Effector memory CD4-positive, alpha-beta T cell (primary cell): ENCODE data around the gene ZNF891.

ENCODE experiments used
- DNase-seq, 3 donors: peaks; one replicate each; pipeline ENCODE4 v3.0.0-alpha.2; 2020
- H3K27ac ChIP-seq: 2 replicates; pipeline ENCODE4 v1.7.0; 2013; ENCODE audit warnings: mild to moderate bottlenecking, low read length, moderate library complexity; ENCODE audit not compliant: insufficient read depth, poor library complexity, severe bottlenecking
- H3K27me3 ChIP-seq: replicated peaks from 2 replicates; pipeline ENCODE4 v1.7.0; 2013; ENCODE audit warnings: mild to moderate bottlenecking, low read length; ENCODE audit not compliant: insufficient read depth, control insufficient read depth, poor library complexity, severe bottlenecking
- H3K36me3 ChIP-seq: 2 replicates; pipeline ENCODE4 v1.7.0; 2013; ENCODE audit warnings: mild to moderate bottlenecking, low read length, moderate library complexity; ENCODE audit not compliant: control insufficient read depth, insufficient read depth
- H3K4me1 ChIP-seq: 2 replicates; pipeline ENCODE4 v1.7.0; 2013; ENCODE audit warnings: low read length, mild to moderate bottlenecking; ENCODE audit not compliant: control insufficient read depth, insufficient read depth, poor library complexity, severe bottlenecking
- H3K4me3 ChIP-seq: 2 replicates; pipeline ENCODE4 v1.7.0; 2013; ENCODE audit warnings: low read length, low read depth, mild to moderate bottlenecking; ENCODE audit not compliant: insufficient read depth, poor library complexity, severe bottlenecking
- H3K9me3 ChIP-seq: 2 replicates; pipeline ENCODE4 v1.7.0; 2013; ENCODE audit warnings: mild to moderate bottlenecking, low read length, moderate library complexity; ENCODE audit not compliant: control insufficient read depth

Gene ZNF891

GRCh38 chr12:133120385-133121191, 9.5 kb downstream of the ZNF891 start:
- Histone ChIP-seq H3K4me3 (no peak overlapping the region), H3K9me3 (peaks cover 86% of the 10 kb centered on the region), H3K27me3 (no peaks in the 10 kb centered on the region), H3K4me1 (no peaks in the 10 kb centered on the region), H3K36me3 (peaks cover 36% of the 10 kb centered on the region), H3K27ac (no peak overlapping the region)
- no peak for DNase-seq

GRCh38 chr12:133108150-133108549, 21.9 kb downstream of the ZNF891 start:
- H3K4me1 ChIP-seq, result no peaks in the 10 kb centered on the region
- peaks cover 34% of the 10 kb centered on the region for H3K36me3 ChIP-seq
- no peaks in the 10 kb centered on the region for H3K27me3 ChIP-seq
- H3K27ac ChIP-seq, result no peak overlapping the region
- DNase-seq, result no peak
- H3K4me3 ChIP-seq, result no peak overlapping the region
- H3K9me3 ChIP-seq, result peaks cover 72% of the 10 kb centered on the region

- no peak overlapping the region for H3K27ac ChIP-seq
- H3K9me3 ChIP-seq, result peaks cover 78% of the 10 kb centered on the region
- DNase-seq, result no peak
- H3K4me3 ChIP-seq, result no peak overlapping the region
- no peaks in the 10 kb centered on the region for H3K4me1 ChIP-seq
- peaks cover 42% of the 10 kb centered on the region for H3K36me3 ChIP-seq
- H3K27me3 ChIP-seq, result no peaks in the 10 kb centered on the region
Observed at GRCh38 chr12:133107121-133107520, 23.0 kb downstream of the ZNF891 start.

GRCh38 chr12:133106253-133106652, 23.8 kb downstream of the ZNF891 start:
- H3K27me3 ChIP-seq, result no peaks in the 10 kb centered on the region
- H3K4me1 ChIP-seq, result no peaks in the 10 kb centered on the region
- H3K27ac ChIP-seq, result no peak overlapping the region
- peaks cover 51% of the 10 kb centered on the region for H3K36me3 ChIP-seq
- DNase-seq, result no peak
- no peak overlapping the region for H3K4me3 ChIP-seq
- peaks cover 82% of the 10 kb centered on the region for H3K9me3 ChIP-seq

DNA sequence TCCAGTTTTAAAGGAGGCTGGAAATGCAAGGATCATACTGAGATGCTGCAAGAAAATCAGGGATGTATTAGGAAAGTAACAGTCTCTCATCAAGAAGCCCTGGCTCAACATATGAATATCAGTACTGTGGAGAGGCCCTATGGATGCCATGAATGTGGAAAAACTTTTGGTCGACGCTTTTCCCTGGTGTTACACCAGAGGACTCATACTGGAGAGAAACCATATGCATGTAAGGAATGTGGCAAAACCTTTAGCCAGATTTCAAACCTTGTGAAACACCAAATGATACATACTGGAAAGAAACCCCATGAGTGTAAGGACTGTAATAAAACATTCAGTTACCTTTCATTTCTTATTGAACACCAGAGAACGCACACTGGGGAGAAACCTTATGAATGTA, 24.5 kb downstream of the ZNF891 start:
- H3K4me3 ChIP-seq, result no peak overlapping the region
- H3K27me3 ChIP-seq, result no peaks in the 10 kb centered on the region
- no peak overlapping the region for H3K27ac ChIP-seq
- peaks cover 57% of the 10 kb centered on the region for H3K36me3 ChIP-seq
- peaks cover 84% of the 10 kb centered on the region for H3K9me3 ChIP-seq
- H3K4me1 ChIP-seq, result no peaks in the 10 kb centered on the region
- no peak for DNase-seq

DNA sequence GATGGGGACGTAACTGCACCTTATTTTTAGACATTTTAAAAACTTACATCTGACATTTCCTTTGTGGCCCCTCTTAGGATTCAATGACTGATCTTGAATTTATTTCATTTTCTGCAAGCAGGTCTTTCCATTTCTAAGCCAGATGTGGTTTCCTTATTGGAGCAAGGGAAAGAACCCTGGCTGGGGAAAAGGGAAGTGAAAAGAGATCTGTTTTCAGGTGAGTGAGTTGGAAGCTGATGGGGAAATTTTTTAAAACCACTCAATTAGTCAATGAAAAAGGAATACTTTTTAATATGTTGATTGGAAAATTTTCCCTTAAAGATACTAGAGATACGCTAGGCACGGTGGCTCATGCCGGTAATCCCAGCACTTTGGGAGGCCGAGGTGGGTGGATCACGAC, 46.7 kb downstream of the ZNF891 start:
- H3K4me1 ChIP-seq, result no peaks in the 10 kb centered on the region
- no peak for DNase-seq
- no peaks in the 10 kb centered on the region for H3K27me3 ChIP-seq
- H3K27ac ChIP-seq, result no peak overlapping the region
- H3K9me3 ChIP-seq, result peaks cover 13% of the 10 kb centered on the region
- peaks cover 52% of the 10 kb centered on the region for H3K36me3 ChIP-seq
- H3K4me3 ChIP-seq, result no peak overlapping the region

- no peaks in the 10 kb centered on the region for H3K4me1 ChIP-seq
- H3K4me3 ChIP-seq, result peak overlapping the region; percentile 63
- peaks cover 18% of the 10 kb centered on the region for H3K9me3 ChIP-seq
- H3K27ac ChIP-seq, result peak overlapping the region; percentile 97
- H3K27me3 ChIP-seq, result no peaks in the 10 kb centered on the region
- H3K36me3 ChIP-seq, result peaks cover 35% of the 10 kb centered on the region
- DNase-seq, result no peak
Observed at GRCh38 chr12:133081159-133081780, 48.8 kb downstream of the ZNF891 start.

DNA sequence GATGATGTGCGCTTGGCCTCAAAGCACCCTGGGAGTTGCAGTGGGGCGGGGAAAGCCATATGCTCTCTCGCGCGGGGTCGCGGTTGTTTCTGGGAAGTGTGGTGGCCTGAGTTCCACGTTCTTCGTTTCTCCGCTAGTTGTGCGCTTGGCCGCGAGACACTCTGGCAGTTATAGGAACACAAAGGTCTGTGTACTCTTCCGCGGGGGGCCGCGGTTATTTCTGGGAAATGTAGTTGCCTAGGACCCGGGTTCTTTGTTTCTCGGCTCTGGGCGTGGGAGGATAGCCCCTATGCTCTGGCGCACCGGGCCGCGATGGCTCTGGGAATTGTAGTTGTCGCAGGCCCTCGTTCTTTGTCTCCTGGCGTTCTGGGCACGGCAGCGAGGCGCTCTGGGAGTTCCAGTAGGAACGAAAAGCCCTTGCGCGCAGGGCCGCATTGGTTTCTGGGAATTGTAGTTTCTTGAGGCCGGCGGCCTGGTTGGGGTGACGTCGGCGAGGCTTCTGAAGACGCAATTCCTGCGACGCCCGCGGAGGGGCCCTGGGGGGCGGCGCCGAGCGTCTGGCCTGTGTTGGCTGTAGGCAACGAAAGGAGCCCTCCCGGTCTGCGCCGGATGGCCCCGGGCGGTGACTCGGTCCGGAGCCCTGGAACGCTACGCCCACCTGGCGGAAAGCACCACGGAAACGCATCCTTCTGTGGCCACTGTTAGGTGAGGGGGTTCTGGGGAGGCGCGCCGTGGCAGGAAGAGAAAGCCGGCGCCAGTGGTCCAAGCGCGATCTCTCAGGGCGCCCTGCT, 49.5 kb downstream of the ZNF891 start, which contains the start of gene ZNF140:
Gene ZNF140, plus strand, starts transcription at position 556 of the 791 bp plus-strand sequence. CDS start 398 bp downstream, outside the sequence.
- Histone ChIP-seq H3K4me1 (no peaks in the 10 kb centered on the region), H3K27me3 (no peaks in the 10 kb centered on the region), H3K9me3 (peaks cover 24% of the 10 kb centered on the region), H3K27ac (peak within 1 kb of the TSS; percentile 97), H3K4me3 (peak within 1 kb of the TSS; percentile 63), H3K36me3 (peaks cover 28% of the 10 kb centered on the region)
- DNase-seq, result peak; percentile 90 to 93 (median 92)

- no peaks in the 10 kb centered on the region for H3K27me3 ChIP-seq
- peaks cover 26% of the 10 kb centered on the region for H3K9me3 ChIP-seq
- peak; percentile 92 to 94 (median 94) for DNase-seq
- peak overlapping the region; percentile 63 for H3K4me3 ChIP-seq
- no peaks in the 10 kb centered on the region for H3K4me1 ChIP-seq
- peak overlapping the region; percentile 97 for H3K27ac ChIP-seq
- H3K36me3 ChIP-seq, result peaks cover 23% of the 10 kb centered on the region
Observed at GRCh38 chr12:133080026-133080367, 50.1 kb downstream of the ZNF891 start.
